Kidney epithelial cell (primary cell): ENCODE measurements around the gene SLC41A2. TPM values are rescaled to one million over a fixed set of nuclear protein-coding genes. Genes with fewer than 3 reads are reported as not detected.

Experiments used
- DNase-seq: peaks from one replicate; pipeline ENCODE4 v3.0.0-alpha.2; 2010; ENCODE audit warnings: low read depth
- H3K27me3 ChIP-seq: 2 replicates; pipeline ENCODE4 v1.6.0; 2011; ENCODE audit warnings: low read length; ENCODE audit not compliant: control insufficient read depth, insufficient read depth
- H3K36me3 ChIP-seq: 2 replicates; pipeline ENCODE4 v1.5.1; 2011; ENCODE audit warnings: low read length; ENCODE audit not compliant: control insufficient read depth, insufficient read depth
- H3K4me3 ChIP-seq: 2 replicates; pipeline ENCODE4 v1.5.1; 2011; ENCODE audit warnings: low read depth, mild to moderate bottlenecking, control low read depth, low read length
- total RNA-seq: library from RNA; depleted of rRNA; stranded (reverse); fragments of >200 nt; gene quantifications from 2 replicates; pipeline ENCODE4 v1.2.3, GENCODE V29; 2015
- TF ChIP-seq, protein P1 (sequence below): IDR thresholded peaks from 2 replicates; pipeline ENCODE4 v1.5.1; 2011; ENCODE audit warnings: mild to moderate bottlenecking, moderate library complexity, low read length, control low read depth, inconsistent platforms; ENCODE audit not compliant: insufficient read depth, poor library complexity, severe bottlenecking

SLC41A2 gene
- total RNA-seq, 1 donor from 2014 or later: 26.3 TPM

DNA sequence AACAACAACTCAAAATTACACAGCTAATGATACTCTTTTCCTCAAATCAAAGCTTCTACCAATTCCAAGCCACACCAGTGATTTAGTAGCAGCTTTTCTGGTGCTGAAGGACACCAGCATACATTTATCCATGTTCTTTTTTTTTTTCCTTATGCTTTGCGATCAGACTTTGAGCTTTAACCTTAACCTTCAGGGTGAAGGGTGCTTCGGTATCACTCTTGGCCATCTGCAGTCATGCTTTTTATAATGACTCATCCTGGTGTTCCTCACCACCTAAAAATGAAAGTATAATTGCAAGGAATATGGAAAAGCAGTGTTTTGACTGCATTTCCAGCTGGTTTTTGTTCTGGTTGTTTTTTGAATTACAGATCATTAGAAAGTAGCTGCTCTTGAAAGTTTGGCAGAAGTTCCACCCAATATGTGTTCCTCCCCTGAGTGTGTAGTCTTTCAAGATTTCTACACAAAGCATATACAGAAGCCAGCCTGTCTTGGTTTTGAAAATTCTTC is 1.3 kb upstream of the SLC41A2 start:
- H3K27me3 ChIP-seq: no peaks in the 10 kb centered on the region
- no peak overlapping the region for H3K4me3 ChIP-seq
- no peak for DNase-seq
- TF ChIP-seq, protein P1, sequence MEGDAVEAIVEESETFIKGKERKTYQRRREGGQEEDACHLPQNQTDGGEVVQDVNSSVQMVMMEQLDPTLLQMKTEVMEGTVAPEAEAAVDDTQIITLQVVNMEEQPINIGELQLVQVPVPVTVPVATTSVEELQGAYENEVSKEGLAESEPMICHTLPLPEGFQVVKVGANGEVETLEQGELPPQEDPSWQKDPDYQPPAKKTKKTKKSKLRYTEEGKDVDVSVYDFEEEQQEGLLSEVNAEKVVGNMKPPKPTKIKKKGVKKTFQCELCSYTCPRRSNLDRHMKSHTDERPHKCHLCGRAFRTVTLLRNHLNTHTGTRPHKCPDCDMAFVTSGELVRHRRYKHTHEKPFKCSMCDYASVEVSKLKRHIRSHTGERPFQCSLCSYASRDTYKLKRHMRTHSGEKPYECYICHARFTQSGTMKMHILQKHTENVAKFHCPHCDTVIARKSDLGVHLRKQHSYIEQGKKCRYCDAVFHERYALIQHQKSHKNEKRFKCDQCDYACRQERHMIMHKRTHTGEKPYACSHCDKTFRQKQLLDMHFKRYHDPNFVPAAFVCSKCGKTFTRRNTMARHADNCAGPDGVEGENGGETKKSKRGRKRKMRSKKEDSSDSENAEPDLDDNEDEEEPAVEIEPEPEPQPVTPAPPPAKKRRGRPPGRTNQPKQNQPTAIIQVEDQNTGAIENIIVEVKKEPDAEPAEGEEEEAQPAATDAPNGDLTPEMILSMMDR: no peak
- H3K36me3 ChIP-seq: no peaks in the 10 kb centered on the region

DNA sequence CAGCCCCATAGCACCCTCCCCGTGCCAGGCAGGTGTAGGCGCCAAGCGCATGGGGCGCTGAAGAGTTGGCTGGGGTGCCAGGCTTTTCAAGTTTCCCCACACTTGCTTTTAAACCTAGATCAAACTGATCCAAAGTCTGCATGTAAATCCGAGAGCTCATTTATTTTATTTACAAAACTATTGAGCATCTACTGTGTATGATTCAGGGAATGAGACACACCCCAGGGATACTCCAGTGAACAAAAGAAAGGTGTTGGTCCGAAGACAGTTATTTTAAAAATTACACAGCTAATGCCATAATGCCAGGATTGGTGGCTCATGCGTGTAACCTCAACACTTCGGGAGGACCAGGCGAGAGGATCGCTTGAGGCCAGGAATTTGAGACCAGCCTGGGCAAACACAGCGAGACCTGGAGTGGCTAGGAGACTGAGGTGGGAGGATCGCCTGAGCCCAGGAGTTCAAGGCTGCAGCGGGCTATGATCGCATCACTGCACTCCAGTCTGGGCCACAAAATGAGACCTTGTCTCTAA is 780 bp upstream of the SLC41A2 start:
- H3K4me3 ChIP-seq: peak overlapping the region; percentile 94
- TF ChIP-seq, protein P1: peak; percentile 15
- no peaks in the 10 kb centered on the region for H3K27me3 ChIP-seq
- no peak for DNase-seq
- H3K36me3 ChIP-seq: no peaks in the 10 kb centered on the region

DNA sequence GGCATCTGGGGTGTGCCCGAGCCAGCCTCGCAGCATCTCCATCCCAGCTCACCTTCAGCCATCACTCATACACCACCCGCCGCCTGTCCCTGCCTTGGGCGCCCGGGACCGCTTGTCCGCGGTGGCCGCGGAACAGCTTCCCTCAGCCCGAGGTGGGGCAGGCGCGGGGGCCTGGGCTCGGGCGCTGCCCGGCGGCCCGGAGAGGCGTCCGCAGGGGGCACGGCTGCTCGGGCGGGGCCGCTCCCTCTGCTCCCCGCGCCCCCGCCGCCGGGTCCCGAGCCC is 430 bp downstream of the SLC41A2 start:
- TF ChIP-seq, protein P1: no peak
- H3K27me3 ChIP-seq: no peaks in the 10 kb centered on the region
- peak overlapping the region; percentile 94 for H3K4me3 ChIP-seq
- H3K36me3 ChIP-seq: no peaks in the 10 kb centered on the region
- no peak for DNase-seq

DNA sequence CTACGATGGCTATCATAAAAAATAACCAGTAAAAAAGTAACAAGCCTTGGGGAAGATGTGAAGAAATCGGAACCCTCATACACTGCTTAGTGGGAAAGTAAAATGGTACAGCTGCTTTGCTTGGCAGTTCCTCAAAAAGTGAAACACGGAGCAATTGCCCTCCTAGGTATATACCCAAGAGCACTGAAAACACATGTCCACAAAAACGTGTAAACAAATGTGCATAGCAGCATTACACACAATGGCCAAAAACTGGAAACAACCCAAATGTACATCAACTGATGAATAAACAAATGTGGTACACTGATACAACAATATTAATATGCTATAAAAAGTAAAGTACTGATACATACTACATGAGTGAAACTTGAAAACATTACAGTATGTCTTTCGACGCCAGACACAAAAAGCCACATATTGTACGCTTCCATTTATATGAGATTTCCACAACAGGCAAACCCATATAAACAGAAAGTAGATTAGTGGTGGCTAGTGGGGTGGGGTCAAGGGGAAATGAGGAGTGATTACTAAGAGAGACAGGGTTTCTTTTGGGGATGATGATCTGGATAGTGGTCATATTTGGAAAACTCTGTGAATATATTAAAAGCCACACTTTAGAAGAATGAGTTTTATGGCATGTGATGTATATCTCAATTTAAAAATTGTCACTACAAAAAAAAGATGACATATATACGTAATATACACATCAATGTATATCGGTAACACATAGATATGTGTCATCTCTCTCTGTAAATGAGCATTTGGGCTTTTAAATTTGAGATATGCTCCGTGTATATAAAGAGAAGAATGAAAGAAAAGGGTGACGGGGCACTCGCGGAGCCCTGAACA is 996 bp downstream of the SLC41A2 start:
- Histone ChIP-seq H3K27me3 (no peaks in the 10 kb centered on the region), H3K36me3 (no peaks in the 10 kb centered on the region), H3K4me3 (peak overlapping the region; percentile 94)
- DNase-seq: no peak
- TF ChIP-seq, protein P1: no peak

DNA sequence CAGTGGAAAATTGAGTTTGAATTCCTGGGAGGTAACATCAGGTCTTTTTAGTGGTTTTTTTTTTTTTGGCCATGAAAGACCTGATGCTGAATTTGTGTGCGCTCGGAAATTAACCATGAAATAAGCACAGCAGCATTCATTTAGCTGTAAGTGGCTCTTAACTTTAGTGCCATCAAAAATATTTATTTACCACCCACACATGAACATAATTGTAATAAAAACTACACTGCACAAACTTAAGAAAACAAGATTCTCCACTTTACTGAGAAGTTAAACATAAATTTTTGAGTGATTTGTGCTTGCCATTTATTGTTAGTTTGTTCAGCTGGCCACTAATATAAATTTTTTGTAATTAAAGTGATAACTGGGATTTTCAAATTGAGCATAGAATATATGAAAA is 2.4 kb downstream of the SLC41A2 start:
- no peak for DNase-seq
- no peaks in the 10 kb centered on the region for H3K27me3 ChIP-seq
- H3K4me3 ChIP-seq: no peak overlapping the region
- H3K36me3 ChIP-seq: no peaks in the 10 kb centered on the region
- TF ChIP-seq, protein P1: no peak

DNA sequence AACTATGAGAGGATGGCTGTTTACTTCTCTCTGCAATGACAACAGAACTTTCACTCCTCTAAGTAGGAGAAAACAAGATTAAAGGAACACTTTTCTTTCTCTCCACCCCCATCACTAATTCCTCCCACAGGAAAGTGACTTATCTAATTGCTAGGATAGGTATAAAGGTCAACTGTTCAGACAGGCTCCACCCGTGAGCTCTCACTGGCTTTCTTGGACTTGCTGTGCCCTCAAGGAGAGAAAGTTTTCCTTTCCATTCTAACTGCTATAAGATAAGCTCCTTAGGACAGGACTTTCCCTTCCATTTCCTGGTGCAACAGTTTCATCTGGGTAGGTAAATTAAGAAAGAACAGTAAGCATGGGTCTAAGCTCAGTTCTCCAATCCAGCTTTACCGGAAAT is 4.8 kb downstream of the SLC41A2 start:
- TF ChIP-seq, protein P1: no peak
- H3K27me3 ChIP-seq: no peaks in the 10 kb centered on the region
- no peak for DNase-seq
- H3K36me3 ChIP-seq: no peaks in the 10 kb centered on the region
- H3K4me3 ChIP-seq: no peak overlapping the region
